Stimulated activated CD8-positive, alpha-beta memory T cell treated with anti-CD3 and anti-CD28 coated beads, Interleukin-7, amount 100 ng/mL, for 48 hours (primary cell): ENCODE results near the gene CKAP2L.

Source experiments
- DNase-seq, 2 donors: peaks; one replicate each; pipeline ENCODE4 v3.0.0-alpha.2; 2020; ENCODE audit warnings: low read depth in 1 of 2; ENCODE audit errors: extremely low read depth in 1 of 2

Gene CKAP2L

DNA sequence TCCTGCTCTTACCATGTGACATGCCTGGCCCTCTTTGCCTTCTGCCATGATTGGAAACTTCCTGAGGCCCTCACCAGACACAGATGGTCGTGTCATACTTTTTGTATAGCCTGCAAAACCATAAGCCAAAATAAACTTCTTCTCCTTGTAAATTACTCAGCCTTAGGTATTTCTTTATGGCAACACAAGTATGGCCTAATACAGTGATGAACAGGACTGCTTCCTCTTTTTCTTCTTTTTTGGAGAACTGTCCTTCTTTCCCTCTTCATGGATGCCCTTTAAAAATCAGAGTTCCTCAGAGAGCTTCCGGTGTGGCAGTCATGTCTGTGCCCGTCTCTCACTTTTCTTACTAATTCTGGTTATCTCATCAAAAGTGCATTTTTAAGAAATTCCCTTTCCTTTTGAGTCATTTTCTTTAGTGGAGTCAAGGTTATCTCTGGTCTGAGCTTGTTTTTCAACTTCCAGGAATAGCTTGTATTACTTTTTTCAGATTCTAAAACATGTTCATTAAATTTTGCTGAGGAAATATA lies 29.1 kb upstream of the CKAP2L start:
- DNase-seq = no peak

DNA sequence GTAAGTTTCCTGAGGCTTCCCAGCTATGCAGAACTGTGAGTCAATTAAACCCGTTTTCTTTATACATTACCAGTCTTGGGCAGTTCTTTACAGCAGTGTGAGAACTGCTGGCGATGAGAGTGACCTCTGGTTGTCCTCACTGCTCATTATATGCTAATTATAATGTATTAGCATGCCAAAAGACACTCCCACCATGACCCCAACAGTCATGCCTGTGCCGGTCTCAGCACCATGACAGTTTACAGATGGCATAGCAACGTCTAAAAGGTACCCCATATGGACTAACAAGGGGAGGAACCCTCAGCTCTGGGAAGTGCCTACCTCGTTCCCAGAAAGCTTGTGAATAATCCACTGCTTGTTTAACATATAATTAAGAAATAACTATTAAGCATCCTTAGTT lies 28.0 kb upstream of the CKAP2L start:
- DNase-seq = no peak

DNA sequence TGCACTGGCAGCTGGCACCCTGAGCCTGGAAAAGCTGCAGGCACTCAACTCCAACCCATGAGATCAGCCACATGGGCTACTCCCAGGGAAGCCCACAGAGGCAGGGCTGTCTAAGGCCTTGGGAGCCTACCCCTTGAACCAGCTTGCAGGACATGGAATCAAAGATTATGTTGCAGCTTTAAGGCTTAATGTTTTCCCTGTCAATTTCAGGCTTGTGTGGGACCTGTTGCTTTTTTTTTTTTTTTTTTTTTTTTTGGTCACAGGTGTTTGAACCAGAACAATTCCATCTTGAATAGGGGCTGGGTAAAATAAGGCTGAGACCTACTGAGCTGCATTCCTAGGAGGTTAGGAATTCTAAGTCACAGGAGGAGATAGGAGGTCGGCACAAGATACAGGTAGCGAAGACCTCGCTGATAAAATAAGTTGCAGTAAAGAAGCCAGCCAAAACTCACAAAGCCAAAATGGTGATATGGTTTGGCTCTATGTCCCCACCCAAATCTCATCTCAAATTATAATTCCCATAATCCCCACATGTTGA lies 27.4 kb upstream of the CKAP2L start:
- no peak for DNase-seq

DNA sequence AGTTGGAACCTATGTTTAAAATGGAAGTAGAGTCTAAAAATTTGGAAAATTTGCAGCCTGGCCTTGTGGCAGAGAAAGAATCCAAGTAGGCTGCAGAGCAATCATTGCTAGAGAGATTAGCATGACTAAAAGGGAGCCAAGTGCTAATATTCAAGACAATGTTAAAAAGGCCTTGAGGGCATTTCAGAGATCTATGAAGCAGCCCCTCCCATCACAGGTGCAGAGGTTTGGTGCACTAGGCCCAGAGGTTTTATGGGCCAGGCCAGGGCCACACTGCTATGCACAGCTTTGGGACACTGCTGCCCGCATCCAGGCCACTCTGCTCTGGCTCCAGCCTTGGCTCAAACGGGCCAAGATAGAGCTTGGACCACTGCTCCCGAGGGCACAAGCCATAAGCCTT lies 26.6 kb upstream of the CKAP2L start:
- DNase-seq = no peak

DNA sequence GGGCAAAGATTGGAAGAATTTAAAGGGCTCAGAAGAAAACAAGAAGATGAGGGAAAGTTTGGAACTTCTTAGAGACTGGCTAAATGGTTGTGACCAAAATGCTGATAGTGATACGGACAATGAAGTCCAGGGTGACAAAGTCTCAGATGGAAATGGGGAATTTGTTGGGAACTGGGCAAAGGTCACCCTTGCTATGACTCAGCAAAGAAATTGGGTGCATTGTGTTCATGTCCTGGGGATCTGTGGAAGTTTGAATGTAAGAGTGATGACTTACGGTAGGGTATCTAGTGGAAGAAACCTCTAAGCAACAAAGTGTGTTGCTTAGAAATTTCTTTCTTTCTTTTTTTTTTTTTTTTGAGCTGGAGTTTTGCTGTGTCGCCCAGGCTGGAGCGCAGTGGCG lies 25.9 kb upstream of the CKAP2L start:
- DNase-seq = no peak

DNA sequence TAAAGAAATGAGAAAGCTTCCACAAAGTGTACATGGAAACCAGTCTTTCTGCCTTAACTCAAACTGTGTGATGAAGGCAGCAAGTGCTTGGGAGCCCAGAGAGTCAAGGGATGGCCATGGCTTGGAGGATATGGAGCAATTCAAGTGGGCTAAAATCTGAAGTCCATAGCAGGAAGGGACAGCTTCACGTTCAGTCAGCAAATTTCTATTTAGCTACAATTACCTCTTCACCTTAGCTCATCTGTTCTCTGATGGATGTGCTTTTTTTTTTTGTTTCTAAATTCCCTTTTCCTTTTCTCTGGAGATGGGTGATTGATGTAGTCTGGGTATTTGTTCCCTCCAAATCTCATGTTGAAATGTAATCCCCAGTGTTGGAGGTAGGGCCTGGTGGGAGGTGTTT lies 24.8 kb upstream of the CKAP2L start:
- DNase-seq = no peak

DNA sequence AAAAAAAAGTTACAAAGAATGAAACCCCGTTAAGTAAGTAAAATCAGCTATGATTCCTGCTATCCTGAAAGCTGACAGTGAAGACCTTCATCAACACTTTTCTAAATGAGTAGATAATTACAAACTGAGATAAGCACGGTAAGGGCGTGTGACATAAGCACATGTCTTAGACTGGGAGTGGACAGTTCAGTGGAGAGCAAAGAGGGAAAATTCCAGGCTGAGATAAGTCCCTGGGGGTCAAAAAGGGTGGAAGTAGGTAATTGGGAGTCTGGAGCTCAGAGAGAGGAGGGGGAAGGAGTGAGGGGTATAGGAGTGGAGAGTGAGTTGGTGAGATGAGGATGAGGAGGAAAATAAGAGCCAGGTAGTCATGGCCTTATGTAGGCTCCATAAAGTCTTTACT lies 24.2 kb upstream of the CKAP2L start:
- DNase-seq = no peak

DNA sequence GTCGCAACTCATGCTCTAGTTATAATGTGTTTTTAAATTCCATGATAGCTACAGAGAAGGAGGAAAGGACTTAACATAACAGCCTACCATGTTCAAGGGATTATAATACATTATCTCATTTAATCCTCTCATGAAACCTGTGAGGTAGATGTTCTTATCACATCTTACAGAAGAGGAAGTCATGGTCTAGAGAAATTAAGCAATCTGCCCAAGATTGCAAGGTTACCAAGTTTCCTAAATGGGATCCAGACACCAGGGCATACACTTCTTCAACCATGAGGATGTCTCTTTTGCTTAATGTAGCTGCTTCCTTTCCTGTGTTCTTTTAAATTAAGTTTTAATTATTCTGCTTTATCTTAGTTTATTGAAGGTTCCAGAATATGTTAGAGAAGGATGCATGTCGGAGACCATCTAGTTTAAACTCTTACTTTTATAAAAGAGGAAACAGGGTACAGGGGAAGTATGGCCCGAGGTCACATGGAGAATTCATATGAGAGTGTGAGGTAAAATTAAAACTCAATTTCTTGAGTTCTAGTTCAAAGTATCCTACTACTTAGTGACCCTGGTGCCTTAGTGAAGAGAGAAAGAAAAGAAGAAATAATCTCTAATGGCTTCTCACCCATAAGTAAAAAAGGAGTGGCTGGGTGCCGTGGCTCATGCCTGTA lies 23.5 kb upstream of the CKAP2L start:
- no peak for DNase-seq

DNA sequence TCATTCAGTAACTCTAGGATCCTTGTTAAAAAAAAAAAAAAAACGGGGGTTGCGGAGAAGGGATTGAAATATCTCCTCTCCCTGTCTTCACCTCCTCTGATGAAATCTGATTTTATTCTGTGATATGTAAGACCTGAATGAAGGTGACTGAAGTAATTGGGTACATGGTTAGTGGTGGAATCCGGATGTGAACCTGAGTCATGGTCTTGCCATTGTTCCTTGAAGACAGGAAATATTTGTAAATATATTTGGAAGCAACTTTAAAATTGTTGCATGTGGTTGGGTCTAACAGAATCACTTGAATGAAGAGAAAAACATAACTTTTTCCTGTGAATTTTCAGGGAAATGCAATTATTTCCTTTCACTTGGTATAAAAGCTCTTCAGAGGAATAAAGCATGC lies 22.9 kb upstream of the CKAP2L start:
- DNase-seq = no peak

DNA sequence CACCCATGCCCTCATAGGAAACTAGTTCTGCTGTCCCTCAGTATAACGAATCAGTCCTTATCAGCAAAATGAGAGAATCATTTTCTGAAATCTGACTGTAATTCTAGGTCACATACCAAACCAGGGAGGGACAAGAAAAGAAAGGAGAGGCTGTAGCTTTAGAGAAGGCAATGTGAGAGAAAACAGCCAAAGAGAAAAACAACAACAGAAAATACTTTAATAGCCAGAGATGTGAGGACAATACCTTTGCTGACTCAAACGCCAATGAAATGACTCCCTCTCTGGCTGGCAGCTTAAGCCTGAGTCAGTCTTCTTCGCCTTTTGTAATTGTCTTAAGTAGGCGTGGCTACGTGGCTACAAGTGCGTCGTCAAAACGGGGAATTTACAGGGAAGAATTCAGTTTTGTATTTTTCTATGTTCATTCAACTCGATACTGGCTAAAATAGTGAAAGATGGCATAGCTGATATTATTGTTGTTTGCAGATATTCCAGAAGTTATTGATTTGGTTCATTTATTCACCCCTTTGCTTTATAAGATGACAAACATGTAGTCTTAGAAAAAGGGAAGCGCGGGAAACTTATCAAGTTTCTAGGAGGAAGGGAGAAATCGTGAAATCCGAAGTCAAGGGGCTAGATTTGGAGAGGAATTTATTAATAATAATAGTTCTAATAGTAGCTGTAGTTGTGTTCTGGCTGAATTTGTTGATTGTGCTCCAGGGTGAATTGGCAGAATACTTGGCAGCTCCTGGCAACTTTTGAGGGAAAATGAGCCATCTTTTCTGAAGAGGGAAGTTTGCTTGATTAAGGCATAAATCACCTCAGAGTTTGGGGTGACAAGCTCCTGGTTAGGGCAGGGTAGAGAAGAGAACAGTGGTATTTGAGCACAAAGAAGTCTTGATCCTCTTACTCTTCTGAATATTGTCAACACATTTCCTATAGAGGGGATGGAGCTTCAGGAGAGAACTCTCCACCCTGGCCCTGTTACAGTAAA lies 20.1 kb upstream of the CKAP2L start, which contains the start of gene IL1A:
IL1A (minus strand) TSS at position 295 of the 991 bp plus-strand sequence. CDS start 723 bp downstream, outside the sequence.
- no peak for DNase-seq

DNA sequence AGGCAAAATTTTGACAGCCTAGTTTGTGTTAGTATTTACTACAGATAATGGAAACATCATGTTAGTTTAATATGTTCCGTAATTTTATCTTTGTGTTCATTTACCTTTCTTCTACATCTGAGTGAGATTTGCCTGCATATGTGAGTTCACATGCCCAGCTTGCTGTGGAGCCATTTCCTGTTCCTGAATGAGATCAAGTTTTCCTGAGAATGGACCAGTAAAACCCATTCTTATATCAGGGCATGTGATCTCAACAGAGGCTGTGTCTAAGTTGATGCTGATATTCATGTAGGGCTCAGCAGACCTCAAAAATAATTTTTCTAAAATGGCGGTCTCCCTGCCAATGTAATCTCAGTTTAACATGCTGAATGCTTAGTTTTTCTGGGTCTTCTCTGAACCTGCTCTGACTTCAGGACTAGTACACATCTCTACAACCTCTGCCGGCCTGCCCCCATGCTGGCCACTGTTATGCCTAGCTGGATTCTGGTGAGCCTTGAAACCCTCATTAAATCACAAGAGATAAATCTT lies 18.8 kb upstream of the CKAP2L start:
- no peak for DNase-seq

DNA sequence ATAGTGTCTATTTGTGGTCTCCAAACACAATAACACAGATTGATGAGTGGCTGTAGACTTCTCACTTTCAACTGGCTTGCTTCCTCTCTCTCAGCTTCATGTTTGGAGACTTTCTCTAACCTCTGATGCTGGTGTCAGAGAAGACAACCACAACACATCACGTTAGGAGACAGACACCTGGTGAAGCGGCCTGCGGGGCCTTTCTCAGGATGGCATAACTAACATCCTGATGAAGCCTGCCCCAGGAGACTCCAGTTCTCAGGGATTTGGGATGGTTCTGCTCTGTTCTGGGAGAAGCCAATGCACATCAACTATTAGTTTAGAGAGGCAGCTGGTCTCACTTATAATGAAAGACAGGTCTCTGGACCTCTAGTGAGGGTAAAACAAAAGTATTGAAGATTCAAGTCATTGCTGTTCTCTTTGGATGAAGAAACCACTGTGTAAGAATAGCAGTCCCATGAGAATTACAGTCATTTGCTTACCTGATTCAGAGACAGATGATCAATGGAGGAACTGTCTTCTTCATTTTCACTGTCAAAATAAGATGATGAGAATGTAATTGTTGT lies 17.9 kb upstream of the CKAP2L start:
- DNase-seq = no peak

DNA sequence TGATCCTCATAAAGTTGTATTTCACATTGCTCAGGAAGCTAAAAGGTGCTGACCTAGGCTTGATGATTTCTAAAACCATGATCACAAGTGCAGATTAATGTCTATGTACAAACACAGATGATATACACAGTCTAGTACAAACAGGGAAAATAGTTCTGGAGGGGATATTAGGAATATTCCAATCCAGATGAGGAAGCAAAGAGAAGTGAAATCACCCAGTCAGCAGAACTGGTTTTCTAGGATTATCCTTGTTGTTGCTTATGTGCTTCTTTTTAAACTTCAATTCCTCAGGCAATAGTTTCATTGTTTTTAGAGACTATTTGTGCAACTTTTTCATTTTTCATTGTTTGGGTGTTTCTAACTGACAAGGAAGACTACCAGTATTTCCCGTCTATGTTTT lies 15.2 kb upstream of the CKAP2L start:
- DNase-seq = no peak

DNA sequence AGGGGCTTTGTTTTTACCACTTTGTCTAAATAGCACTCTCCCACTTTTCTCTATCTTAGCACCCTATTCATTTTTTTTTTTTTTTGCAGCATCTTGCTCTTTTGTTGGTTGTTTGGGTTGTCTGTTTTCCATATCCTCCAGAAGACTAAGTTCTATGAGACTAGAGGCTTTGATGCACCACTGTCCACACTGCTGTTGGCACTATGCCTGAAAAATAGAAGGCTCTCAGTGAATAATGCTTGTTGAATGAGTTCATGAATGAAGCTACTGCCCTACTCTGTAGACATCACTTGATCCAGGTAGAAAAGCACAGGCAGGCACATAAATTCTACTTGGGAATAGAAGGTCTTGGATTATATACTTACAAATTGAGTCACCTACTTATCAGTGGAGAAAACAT lies 12.6 kb upstream of the CKAP2L start:
- no peak for DNase-seq

DNA sequence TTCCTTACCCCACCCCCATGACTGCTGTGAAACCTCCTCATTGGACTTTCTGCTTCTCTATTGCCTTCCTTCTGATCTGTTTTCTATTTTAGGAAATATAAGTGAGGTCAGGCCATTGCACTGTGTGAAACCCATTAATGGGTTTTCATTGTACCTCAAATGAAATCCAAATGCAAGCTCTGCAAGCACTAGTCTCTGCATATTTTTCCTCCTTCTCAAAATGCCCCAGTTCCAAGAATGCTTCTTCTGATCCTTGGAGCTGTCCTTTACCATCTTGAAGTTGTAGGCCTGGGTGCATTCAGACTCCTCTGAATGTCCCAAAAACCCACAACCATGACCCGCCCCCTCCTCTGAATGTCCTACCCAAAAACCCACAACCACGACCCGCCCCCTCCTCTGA lies 11.7 kb upstream of the CKAP2L start:
- no peak for DNase-seq

DNA sequence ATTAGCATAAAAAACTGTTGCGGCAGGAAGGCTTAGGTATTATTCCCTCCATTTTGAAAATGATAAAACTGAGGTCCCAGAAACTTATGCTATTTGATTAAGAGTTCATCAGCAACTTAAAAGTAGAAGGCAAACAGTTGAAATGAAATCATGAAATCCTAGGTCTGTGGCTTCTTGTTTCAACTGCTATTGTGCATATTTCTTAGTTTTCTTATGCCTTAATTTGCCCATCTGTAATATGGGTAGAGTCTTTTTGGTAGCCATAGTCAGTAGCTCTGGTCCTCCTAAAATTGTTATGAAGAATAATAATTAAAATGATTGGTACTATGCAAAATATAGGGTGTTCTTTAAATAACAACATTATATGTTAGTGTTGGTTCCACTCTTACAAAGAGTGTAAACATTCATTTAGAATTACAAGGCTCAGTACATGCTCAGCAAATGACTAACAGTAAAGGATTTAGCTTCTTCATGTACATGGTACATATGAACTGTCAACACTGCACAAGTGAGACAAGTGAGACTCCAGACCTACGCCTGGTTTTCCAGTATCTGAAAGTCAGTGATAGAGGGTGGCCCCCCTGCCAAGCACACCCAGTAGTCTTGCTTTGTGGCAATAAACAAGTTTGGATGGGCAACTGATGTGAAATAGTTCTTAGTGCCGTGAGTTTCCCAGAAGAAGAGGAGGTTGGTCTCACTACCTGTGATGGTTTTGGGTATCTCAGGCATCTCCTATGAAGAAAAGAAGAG lies 10.3 kb upstream of the CKAP2L start:
- DNase-seq = no peak

DNA sequence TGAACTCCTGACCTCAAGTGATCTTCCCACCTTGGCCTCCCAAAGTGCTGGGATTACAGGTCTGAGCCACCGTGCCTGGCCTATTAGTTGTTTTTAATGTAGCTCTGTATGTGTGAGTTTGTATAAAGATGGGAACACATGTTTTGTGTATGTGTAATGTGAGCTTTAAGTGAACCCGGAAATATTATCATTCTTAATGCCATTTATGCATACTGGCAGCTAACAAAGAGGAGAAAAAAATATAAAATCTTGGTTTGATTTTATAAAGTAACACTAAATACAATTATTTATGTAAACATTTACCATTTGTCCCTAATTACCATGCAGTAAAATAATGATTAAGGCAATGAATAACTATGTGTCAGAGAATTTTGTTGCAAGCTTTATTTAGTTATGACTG lies 9.1 kb upstream of the CKAP2L start:
- DNase-seq = no peak

DNA sequence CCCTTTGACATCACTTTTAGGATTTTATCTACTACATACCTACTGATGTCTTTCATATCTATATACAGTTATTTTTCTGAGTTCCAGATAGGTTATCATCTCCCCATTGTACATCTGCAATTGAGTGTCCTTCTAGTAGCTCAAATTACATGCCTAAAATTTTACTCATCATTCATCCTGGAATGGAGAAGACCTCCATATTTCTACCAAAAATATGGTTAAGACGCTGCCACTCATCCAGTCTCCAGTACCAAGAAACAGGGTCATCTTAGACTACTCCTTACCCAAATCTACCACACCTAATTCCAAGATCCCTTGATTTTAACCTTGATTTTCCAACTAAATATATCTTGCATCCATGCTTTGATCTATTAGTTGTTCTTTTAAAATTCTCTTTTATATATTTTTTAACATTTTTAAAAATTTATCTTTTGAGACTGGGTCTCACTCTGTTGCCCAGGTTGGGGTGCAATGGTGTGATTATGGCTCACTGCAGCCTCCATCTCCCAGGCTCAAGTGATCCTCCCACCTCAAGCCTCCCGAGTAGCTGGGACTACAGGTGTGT lies 8.6 kb upstream of the CKAP2L start:
- DNase-seq = no peak

DNA sequence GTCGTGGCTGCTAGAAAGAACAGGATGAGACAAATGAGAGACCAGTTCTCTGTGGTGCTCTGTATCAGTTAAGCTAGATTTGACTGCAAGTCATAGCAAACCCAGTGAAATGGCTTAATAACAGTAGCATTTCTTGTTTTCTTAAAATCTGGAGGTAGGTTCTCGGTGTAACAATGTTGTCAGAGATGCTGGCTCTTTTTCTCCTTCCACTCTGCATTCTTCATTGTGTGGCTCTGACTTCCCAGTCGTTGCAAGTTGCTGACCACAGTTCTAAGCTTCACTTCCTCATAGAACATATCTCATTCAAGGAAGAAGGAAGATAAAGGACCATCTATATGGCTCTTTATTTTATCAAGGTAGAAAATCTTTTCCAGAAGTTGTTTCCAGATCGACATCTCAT lies 7.9 kb upstream of the CKAP2L start:
- no peak for DNase-seq

DNA sequence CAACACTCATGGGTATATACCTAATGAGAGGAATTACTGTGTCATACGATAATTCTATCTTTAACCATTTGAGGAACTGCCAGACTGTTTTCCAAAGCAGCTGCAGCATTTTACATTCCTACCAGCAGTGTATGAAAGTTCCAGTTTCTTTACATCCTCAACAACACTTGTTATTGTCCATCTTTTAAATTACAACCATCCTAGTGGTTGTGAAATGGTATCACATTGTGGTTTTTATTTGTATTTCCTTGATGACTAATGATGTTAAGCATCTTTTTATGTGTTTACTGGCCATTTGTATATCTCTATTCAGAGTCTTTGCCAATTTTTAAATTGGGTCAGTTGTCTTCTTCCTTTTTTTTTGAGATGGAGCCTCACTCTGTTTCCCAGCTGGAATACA lies 4.0 kb upstream of the CKAP2L start:
- DNase-seq = no peak
